SK-N-SH (cell line): ENCODE data around the gene ITGAE. TPM values are rescaled to one million over a fixed set of nuclear protein-coding genes. Genes with fewer than 3 reads are reported as not detected.

Source experiments
- CTCF ChIA-PET: fragments of 300-600, 350-600 bp; formaldehyde crosslinking; extraction: SDS; loops from one replicate; lab custom pipeline; 2021; lab: Yijun Ruan, JAX
- POLR2A ChIA-PET: fragments of 350-600 bp; sonication (Branson Sonifier 250); formaldehyde crosslinking; extraction: SDS; loops from one replicate; lab custom pipeline; 2020; ENCODE audit warnings: antibody characterized with exemption, inconsistent platforms; lab: Yijun Ruan, JAX
- DNase-seq: peaks from one replicate; pipeline ENCODE4 v3.0.0; 2012
- H2AFZ ChIP-seq: fragments of 200-600 bp; sonication (generic); 2 replicates; pipeline ENCODE4 v1.8.1; 2016; ENCODE audit warnings: antibody characterized with exemption, mild to moderate bottlenecking, low read depth
- H3F3A ChIP-seq: fragments of 200-600 bp; sonication (generic); replicated peaks from 2 replicates; pipeline ENCODE3; 2016; ENCODE audit warnings: antibody characterized with exemption, mild to moderate bottlenecking; ENCODE audit not compliant: insufficient read depth
- H3K27ac ChIP-seq, 2 experiments: fragments of 200-500 bp in 1 of 2; fragments of 200-600 bp in 1 of 2; sonication (Bioruptor generic) in 1 of 2; sonication (generic), shearing (Covaris generic) in 1 of 2; 2 replicates each; pipeline versions ENCODE4 v1.5.1 to v1.6.1; 2014 to 2016; ENCODE audit warnings: low read depth in 2 of 2, inconsistent platforms in 1 of 2, low read length in 1 of 2, mild to moderate bottlenecking in 1 of 2, mixed read lengths in 1 of 2
- H3K27me3 ChIP-seq: fragments of 200-600 bp; sonication (generic), shearing (Covaris generic); 2 replicates; pipeline ENCODE4 v1.6.1; 2016; ENCODE audit warnings: mixed run types; ENCODE audit not compliant: insufficient read depth
- H3K36me3 ChIP-seq, 2 experiments: fragments of 200-500 bp in 1 of 2; fragments of 200-600 bp in 1 of 2; sonication (Bioruptor generic) in 1 of 2; sonication (generic) in 1 of 2; replicated peaks in 1 of 2; 2 replicates each; pipeline versions ENCODE3 to v1.5.1; 2014 to 2016; ENCODE audit warnings: low read length in 1 of 2, mild to moderate bottlenecking in 1 of 2; ENCODE audit not compliant: insufficient read depth in 2 of 2, control insufficient read depth in 1 of 2
- H3K4me1 ChIP-seq, 2 experiments: fragments of 200-500 bp in 1 of 2; fragments of 200-600 bp in 1 of 2; sonication (Bioruptor generic) in 1 of 2; sonication (generic), shearing (Covaris generic) in 1 of 2; 2 replicates each; pipeline versions ENCODE4 v1.5.1 to v1.6.1; 2014 to 2016; ENCODE audit warnings: low read depth in 1 of 2, low read length in 1 of 2, mixed run types in 1 of 2; ENCODE audit not compliant: insufficient read depth in 2 of 2, control insufficient read depth in 1 of 2
- H3K4me2 ChIP-seq: fragments of 200-600 bp; sonication (generic), shearing (Covaris generic); 2 replicates; pipeline ENCODE4 v1.6.1; 2017; ENCODE audit warnings: mixed run types
- H3K4me3 ChIP-seq, 2 experiments: fragments of 200-500 bp in 1 of 2; fragments of 200-600 bp in 1 of 2; sonication (Bioruptor generic) in 1 of 2; sonication (generic), shearing (Covaris generic) in 1 of 2; 2 replicates each; pipeline versions ENCODE4 v1.5.1 to v1.8.1; 2014 to 2016; ENCODE audit warnings: low read depth in 2 of 2, inconsistent platforms in 1 of 2, low read length in 1 of 2, mild to moderate bottlenecking in 1 of 2, mixed read lengths in 1 of 2, moderate library complexity in 1 of 2
- H3K79me2 ChIP-seq: fragments of 200-600 bp; sonication (generic); 2 replicates; pipeline ENCODE4 v1.8.1; 2017; ENCODE audit warnings: mild to moderate bottlenecking; ENCODE audit not compliant: insufficient read depth
- H3K9ac ChIP-seq: fragments of 200-600 bp; sonication (generic); 2 replicates; pipeline ENCODE4 v1.6.1; 2017; ENCODE audit warnings: mixed run types
- H3K9me2 ChIP-seq: fragments of 200-600 bp; sonication (generic); 2 replicates; pipeline ENCODE4 v1.6.1; 2017; ENCODE audit warnings: mixed run types
- H3K9me3 ChIP-seq: fragments of 200-600 bp; sonication (generic); 2 replicates; pipeline ENCODE4 v1.6.1; 2017; ENCODE audit warnings: mixed run types, mild to moderate bottlenecking, moderate library complexity
- H4K20me1 ChIP-seq: fragments of 200-600 bp; sonication (generic); 2 replicates; pipeline ENCODE4 v1.6.1; 2017; ENCODE audit warnings: mild to moderate bottlenecking, mixed run types; ENCODE audit not compliant: insufficient read depth
- EZH2phosphoT487 ChIP-seq: fragments of 200-600 bp; sonication (generic); IDR thresholded peaks from 2 replicates; pipeline ENCODE4 v1.6.1; 2017; ENCODE audit warnings: low read depth, mixed run types, mild to moderate bottlenecking, antibody characterized with exemption, moderate library complexity, borderline replicate concordance
- FOXJ3 ChIP-seq: sonication (generic); formaldehyde crosslinking; IDR thresholded peaks from 2 replicates; pipeline ENCODE4 v1.5.1; 2020; ENCODE audit warnings: mild to moderate bottlenecking, missing genetic modification reagents
- FOXM1 ChIP-seq: IDR thresholded peaks from 2 replicates; pipeline ENCODE4 v1.4.0; 2012; ENCODE audit warnings: low read depth, mild to moderate bottlenecking
- GABPA ChIP-seq: IDR thresholded peaks from 2 replicates; pipeline ENCODE4 v1.4.0; 2012; ENCODE audit warnings: low read depth, mild to moderate bottlenecking
- MXI1 ChIP-seq: IDR thresholded peaks from 2 replicates; pipeline ENCODE4 v1.6.1; 2012; ENCODE audit warnings: mild to moderate bottlenecking, low read depth, low read length, improper control_type of control experiment
- RCOR1 ChIP-seq: fragments of 150-350 bp; IDR thresholded peaks from 2 replicates; pipeline ENCODE4 v1.6.1; 2017; ENCODE audit warnings: antibody characterized with exemption, low read length
- RXRA ChIP-seq: IDR thresholded peaks from 2 replicates; pipeline ENCODE4 v1.4.0; 2012; ENCODE audit warnings: low read depth, mild to moderate bottlenecking, borderline replicate concordance
- TAF1 ChIP-seq: IDR thresholded peaks from 2 replicates; pipeline ENCODE4 v1.6.1; 2012; ENCODE audit warnings: low read depth, mild to moderate bottlenecking, low read length, moderate library complexity, borderline replicate concordance
- TCF12 ChIP-seq: IDR thresholded peaks from 2 replicates; pipeline ENCODE4 v1.4.0; 2012
- YY1 ChIP-seq: IDR thresholded peaks from 2 replicates; pipeline ENCODE4 v1.4.0; 2012; ENCODE audit warnings: low read depth, mild to moderate bottlenecking
- WGBS: methylation state at CpG from one replicate; pipeline ENCODE4 v1.1.6; 2017; ENCODE audit warnings: low lambda C conversion rate; 5-methylcytosine and 5-hydroxymethylcytosine counted together
- polyA plus RNA-seq, 3 experiments: library from polyadenylated mRNA; depleted of rRNA; stranded (reverse); fragments of >200 nt; gene quantifications; 2 replicates each; pipeline ENCODE4 v1.2.3, GENCODE V29; 2012
- TF ChIP-seq, protein P1 (sequence below): fragments of 200-600 bp; sonication (generic); IDR thresholded peaks from 2 replicates; pipeline ENCODE4 v1.6.1; 2017; ENCODE audit warnings: antibody characterized with exemption, mild to moderate bottlenecking, moderate library complexity
- TF ChIP-seq, protein P2 (sequence below): IDR thresholded peaks from 2 replicates; pipeline ENCODE4 v1.6.1; 2012; ENCODE audit warnings: mild to moderate bottlenecking, low read depth, low read length, moderate library complexity
- TF ChIP-seq, protein P3 (sequence below): IDR thresholded peaks from 2 replicates; pipeline ENCODE4 v1.4.0; 2012; ENCODE audit warnings: low read depth

The ITGAE gene
- polyA plus RNA-seq, 1 of the 3 experiments (the other 2 are of a cell fraction) = 56.7 TPM

DNA sequence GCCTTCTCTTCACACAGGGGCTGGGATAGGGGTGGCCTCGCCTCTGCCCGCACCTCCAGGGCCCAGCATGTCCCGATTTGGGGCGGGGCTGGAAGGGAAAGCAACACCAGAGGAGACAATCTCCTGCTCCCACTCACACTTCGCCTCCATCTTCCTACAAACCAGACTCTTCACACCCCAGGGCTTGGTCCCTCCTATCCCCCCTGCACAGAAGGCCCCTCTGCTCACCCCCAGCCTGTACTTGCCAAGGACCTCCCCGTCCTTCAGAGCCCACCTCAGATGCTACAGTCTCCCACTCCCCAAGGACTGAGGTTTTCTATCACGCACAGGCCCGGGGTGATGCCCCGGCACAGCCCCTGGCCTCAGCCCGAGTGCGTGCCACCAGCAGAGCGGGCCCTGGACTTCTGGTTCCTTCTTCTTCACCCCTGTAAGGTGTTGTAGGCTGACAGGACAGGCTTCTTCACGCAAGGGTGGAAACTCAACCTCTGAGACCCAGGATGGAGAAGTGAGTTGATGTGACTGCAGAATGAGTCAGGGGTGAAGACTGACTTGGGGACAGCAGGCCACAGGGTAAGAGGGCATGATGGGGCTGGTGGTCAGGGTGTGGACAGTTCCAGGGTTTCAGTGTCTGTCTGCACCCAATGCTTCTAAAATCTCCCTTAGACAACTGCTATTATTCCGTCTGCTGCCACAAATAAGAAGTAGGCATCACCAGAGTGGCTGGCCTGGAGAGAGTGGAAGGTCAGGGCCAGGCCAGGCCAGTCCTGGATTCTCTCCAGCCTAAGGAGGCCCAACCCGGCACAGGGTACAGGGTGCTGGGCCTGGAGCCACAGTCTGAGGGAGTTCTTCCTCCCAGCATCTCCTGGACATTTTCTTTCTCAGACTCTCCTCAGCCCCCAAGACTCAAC is 2.5 kb downstream of the ITGAE start:
- H3K79me2 ChIP-seq = no peaks in the 10 kb centered on the region
- H3K9me2 ChIP-seq = no peaks in the 10 kb centered on the region
- H3K27ac ChIP-seq = no peak overlapping the region
- no peak overlapping the region for H2AFZ ChIP-seq
- DNase-seq = no peak
- POLR2A ChIA-PET = no interaction called here
- H3K27me3 ChIP-seq = no peaks in the 10 kb centered on the region
- CTCF ChIA-PET = interaction anchor here (2.8 kb wide), 1 partner anchor 61 kb away, joined by 11 read pairs; no protein-coding TSS in a partner anchor
- TF ChIP-seq RCOR1 = no peak
- TF ChIP-seq TAF1 = no peak
- TF ChIP-seq, protein P1, sequence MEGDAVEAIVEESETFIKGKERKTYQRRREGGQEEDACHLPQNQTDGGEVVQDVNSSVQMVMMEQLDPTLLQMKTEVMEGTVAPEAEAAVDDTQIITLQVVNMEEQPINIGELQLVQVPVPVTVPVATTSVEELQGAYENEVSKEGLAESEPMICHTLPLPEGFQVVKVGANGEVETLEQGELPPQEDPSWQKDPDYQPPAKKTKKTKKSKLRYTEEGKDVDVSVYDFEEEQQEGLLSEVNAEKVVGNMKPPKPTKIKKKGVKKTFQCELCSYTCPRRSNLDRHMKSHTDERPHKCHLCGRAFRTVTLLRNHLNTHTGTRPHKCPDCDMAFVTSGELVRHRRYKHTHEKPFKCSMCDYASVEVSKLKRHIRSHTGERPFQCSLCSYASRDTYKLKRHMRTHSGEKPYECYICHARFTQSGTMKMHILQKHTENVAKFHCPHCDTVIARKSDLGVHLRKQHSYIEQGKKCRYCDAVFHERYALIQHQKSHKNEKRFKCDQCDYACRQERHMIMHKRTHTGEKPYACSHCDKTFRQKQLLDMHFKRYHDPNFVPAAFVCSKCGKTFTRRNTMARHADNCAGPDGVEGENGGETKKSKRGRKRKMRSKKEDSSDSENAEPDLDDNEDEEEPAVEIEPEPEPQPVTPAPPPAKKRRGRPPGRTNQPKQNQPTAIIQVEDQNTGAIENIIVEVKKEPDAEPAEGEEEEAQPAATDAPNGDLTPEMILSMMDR = no peak
- TF ChIP-seq FOXM1 = no peak
- no peak for TF ChIP-seq EZH2phosphoT487
- no peak for TF ChIP-seq RXRA
- TF ChIP-seq, protein P2, sequence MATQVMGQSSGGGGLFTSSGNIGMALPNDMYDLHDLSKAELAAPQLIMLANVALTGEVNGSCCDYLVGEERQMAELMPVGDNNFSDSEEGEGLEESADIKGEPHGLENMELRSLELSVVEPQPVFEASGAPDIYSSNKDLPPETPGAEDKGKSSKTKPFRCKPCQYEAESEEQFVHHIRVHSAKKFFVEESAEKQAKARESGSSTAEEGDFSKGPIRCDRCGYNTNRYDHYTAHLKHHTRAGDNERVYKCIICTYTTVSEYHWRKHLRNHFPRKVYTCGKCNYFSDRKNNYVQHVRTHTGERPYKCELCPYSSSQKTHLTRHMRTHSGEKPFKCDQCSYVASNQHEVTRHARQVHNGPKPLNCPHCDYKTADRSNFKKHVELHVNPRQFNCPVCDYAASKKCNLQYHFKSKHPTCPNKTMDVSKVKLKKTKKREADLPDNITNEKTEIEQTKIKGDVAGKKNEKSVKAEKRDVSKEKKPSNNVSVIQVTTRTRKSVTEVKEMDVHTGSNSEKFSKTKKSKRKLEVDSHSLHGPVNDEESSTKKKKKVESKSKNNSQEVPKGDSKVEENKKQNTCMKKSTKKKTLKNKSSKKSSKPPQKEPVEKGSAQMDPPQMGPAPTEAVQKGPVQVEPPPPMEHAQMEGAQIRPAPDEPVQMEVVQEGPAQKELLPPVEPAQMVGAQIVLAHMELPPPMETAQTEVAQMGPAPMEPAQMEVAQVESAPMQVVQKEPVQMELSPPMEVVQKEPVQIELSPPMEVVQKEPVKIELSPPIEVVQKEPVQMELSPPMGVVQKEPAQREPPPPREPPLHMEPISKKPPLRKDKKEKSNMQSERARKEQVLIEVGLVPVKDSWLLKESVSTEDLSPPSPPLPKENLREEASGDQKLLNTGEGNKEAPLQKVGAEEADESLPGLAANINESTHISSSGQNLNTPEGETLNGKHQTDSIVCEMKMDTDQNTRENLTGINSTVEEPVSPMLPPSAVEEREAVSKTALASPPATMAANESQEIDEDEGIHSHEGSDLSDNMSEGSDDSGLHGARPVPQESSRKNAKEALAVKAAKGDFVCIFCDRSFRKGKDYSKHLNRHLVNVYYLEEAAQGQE = no peak
- no peak for TF ChIP-seq YY1
- no peak for TF ChIP-seq FOXJ3 (CRISPR knock-in tag)
- no peak for TF ChIP-seq GABPA
- TF ChIP-seq TCF12 = no peak
- TF ChIP-seq, protein P3, sequence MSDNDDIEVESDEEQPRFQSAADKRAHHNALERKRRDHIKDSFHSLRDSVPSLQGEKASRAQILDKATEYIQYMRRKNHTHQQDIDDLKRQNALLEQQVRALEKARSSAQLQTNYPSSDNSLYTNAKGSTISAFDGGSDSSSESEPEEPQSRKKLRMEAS = no peak
- no peak for TF ChIP-seq MXI1
- WGBS = 90% methylated on average over 15 of the region's 15 CpGs
- H3K36me3 ChIP-seq = no peaks in the 10 kb centered on the region
- H3F3A ChIP-seq = peaks cover 18% of the 10 kb centered on the region
- H3K4me3 ChIP-seq = no peak overlapping the region
- H3K9me3 ChIP-seq = no peaks in the 10 kb centered on the region
- no peak overlapping the region for H3K4me2 ChIP-seq
- H4K20me1 ChIP-seq = no peaks in the 10 kb centered on the region
- no peak overlapping the region for H3K9ac ChIP-seq
- peaks cover 0 to 11% of the 10 kb centered on the region in 2 experiments; a peak in 1 of 4 replicates for H3K4me1 ChIP-seq
